ENCODE measurements around the gene MS4A10.
A peak's percentile ranks its signal among the peaks of the same experiment; 100 is the strongest.

The MS4A10 gene

DNA sequence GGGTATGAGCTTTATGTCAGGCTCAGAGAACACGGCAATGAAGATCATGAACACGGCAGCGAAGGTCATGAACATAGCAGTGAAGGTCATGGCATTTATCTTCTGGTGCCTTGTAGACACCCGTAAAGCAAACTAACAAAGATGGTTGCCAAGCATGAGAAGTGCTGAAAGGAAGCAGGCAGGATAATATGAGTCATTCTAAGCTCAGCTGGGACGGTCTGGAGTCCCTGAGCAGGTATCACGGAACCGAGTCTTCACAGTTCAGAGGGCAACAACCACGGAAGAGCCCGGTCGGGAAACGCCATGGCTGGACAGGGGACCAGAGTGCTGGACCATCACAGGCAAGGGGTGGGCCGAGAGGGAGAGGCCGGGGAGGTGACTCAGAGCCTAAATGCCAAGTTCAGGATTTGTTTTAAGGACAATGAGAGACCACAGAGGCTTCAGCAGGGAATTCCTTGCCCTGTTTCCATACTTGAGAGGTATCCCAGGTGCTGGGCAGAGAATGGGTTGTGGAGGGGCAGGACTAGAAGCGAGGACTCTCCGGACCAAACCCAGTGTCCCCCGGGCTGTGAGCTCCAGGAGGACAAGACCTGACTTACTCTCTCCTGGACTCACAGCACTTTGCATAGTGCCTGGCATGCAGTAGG lies 13.1 kb upstream of the MS4A10 start:
- DNase-seq (ENCODE audit: low read depth), result no peak
- no peak overlapping the region for H3K4me3 ChIP-seq (ENCODE audit: control insufficient read depth, low read depth, low read length)
- no peak for TF ChIP-seq CTCF (IDR thresholded peaks at IDR 0.05; ENCODE audit: control insufficient read depth, insufficient read depth, low read depth, low read length, missing control alignments)

GRCh38 chr11:60772666-60773065 lies 12.5 kb upstream of the MS4A10 start:
- H3K4me3 ChIP-seq (ENCODE audit: control insufficient read depth, low read depth, low read length), result no peak overlapping the region
- DNase-seq (ENCODE audit: low read depth), result no peak
- TF ChIP-seq CTCF (IDR thresholded peaks at IDR 0.05; ENCODE audit: control insufficient read depth, insufficient read depth, low read depth, low read length, missing control alignments), result no peak

DNA sequence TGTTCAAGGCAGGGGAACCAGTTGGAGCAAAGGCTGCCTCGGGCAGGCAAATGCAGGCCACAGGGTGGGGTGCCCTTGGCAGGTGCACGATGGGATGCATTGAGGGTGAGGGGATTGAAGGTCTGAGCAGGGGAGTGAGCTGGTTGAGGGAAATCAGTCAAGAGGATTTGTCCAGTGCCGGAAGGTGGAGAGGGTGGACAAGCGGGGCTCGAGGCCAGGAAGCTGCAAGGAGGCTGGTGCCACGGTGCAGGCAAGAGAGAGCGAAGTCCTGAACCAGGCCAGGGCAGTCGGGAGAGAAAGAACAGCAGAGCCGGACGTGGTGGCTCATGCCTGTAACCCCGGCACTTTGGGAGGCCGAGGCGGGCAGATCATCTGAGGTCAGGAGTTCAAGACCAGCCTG lies 10.4 kb upstream of the MS4A10 start:
- TF ChIP-seq CTCF (IDR thresholded peaks at IDR 0.05; ENCODE audit: control insufficient read depth, insufficient read depth, low read depth, low read length, missing control alignments), result no peak
- H3K4me3 ChIP-seq (ENCODE audit: control insufficient read depth, low read depth, low read length), result no peak overlapping the region
- no peak for DNase-seq (ENCODE audit: low read depth)

DNA sequence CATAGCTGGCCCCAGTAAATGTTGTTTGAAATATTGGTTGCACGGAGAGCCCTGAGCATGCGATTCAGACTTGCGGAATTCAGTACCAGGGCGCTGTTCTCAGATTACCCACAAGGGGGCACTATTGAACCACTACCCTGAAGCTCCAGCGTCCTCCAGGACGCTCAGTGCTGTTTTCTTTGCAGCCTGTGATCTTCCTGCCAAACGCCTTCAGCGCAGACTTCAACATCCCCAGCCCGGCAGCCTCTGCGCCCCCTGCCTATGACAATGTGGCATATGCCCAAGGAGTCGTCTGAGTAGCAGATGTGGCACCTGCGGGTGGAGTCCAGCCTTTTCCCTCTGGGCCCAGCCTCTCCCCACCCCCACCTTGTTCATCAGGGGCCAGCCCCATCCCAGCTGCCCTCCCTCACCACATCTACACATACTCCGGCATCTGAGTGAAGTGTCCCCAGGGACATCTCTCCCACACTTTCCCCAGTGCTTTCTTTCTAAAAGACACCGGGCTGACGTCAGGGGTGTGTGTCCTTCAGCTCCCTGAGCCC lies 9.6 kb upstream of the MS4A10 start:
- TF ChIP-seq CTCF (IDR thresholded peaks at IDR 0.05; ENCODE audit: control insufficient read depth, insufficient read depth, low read depth, low read length, missing control alignments), result peak; percentile 90
- no peak overlapping the region for H3K4me3 ChIP-seq (ENCODE audit: control insufficient read depth, low read depth, low read length)
- peak; percentile 56 for DNase-seq (ENCODE audit: low read depth)

- TF ChIP-seq CTCF (IDR thresholded peaks at IDR 0.05; ENCODE audit: control insufficient read depth, insufficient read depth, low read depth, low read length, missing control alignments), result no peak
- no peak overlapping the region for H3K4me3 ChIP-seq (ENCODE audit: control insufficient read depth, low read depth, low read length)
- no peak for DNase-seq (ENCODE audit: low read depth)
These were observed 9.0 kb upstream of the MS4A10 start for GRCh38 chr11:60776167-60776566.

DNA sequence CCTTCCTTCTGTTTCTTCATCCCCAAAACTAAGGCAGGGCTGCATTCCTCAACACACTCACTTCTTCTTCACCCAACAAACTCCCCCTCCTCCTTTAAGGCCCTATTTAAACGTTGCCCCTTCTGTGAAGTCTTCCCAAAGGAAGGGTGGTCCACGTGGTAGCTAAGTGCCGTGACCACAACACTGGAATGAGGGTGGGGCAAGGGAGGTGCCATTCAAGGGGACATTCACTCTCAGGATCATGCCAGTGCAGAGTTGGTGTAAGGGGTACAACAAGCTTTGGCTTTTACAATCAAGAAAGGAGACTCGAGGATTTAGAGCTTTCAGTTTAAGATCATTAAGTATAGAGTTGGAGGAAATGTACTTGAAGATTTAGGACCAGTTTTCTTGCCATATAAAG lies 8.0 kb upstream of the MS4A10 start:
- H3K4me3 ChIP-seq (ENCODE audit: control insufficient read depth, low read depth, low read length), result no peak overlapping the region
- DNase-seq (ENCODE audit: low read depth), result no peak
- no peak for TF ChIP-seq CTCF (IDR thresholded peaks at IDR 0.05; ENCODE audit: control insufficient read depth, insufficient read depth, low read depth, low read length, missing control alignments)
